ENCODE results near the gene ZSCAN5B. TPM values are rescaled to one million over a fixed set of nuclear protein-coding genes. Genes with fewer than 3 reads are reported as not detected.
"Not testable (repeated sequence)": the region's sequence is repeated elsewhere in the genome, so short reads cannot be mapped to it uniquely, and the experiment has no call there.

ZSCAN5B gene
- polyA plus RNA-seq, 1 donor, result not detected

- DNase-seq (ENCODE audit: low read depth), result not testable (repeated sequence)
Observed at GRCh38 chr19:56176310-56176709, 21.3 kb downstream of the ZSCAN5B start.

- DNase-seq (ENCODE audit: low read depth), result not testable (repeated sequence)
Observed at GRCh38 chr19:56175861-56176307, 21.7 kb downstream of the ZSCAN5B start, which contains the start of gene GALP. Gene GALP, plus strand, starts transcription at chr19:56176008. Its CDS starts 1,101 bp downstream, at chr19:56177109.

DNA sequence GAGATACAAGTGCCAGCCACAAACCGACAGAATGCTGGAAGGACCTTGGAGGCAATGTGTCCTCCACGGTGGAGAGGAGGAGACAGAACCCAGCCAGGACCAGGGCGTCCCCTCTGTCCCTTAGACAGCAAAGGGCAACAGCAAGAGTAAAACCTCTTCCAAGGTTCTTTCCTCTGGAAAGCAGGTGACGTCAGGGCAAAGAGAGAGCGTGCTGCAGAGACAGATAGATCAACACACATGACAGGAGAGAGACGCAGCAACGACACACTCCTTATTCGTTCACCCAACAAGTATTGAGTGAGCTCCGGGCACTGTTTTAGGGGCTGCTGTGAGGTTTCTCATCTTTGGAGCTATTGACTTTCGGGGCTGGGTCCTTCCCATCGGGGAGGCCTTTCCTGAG is 23.0 kb downstream of the ZSCAN5B start:
- DNase-seq (ENCODE audit: low read depth), result no peak

DNA sequence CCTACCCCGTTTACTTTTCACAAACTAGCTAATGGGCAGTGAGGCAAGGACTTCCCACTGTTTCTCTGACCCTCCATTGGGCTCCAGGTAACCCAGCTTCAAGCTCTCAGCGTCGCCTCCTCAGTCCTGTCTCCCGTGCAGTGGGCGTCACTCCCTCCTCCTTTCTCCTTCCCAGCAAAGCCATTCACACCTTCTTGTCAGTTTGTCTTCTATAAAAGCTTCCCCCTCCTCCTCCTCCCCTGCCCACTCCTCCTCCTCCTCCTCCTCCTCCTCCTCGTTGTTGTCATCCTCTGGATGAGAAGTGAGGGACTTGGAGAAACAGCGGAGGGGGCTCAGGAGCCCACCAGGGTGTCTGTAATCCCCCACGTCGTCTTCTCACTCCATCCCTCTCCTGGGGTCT is 23.5 kb downstream of the ZSCAN5B start:
- DNase-seq (ENCODE audit: low read depth), result no peak

- DNase-seq (ENCODE audit: low read depth), result no peak
Observed at GRCh38 chr19:56170261-56170660, 27.3 kb downstream of the ZSCAN5B start.

GRCh38 chr19:56167064-56167578 is 30.5 kb downstream of the ZSCAN5B start:
- no peak for DNase-seq (ENCODE audit: low read depth)

DNA sequence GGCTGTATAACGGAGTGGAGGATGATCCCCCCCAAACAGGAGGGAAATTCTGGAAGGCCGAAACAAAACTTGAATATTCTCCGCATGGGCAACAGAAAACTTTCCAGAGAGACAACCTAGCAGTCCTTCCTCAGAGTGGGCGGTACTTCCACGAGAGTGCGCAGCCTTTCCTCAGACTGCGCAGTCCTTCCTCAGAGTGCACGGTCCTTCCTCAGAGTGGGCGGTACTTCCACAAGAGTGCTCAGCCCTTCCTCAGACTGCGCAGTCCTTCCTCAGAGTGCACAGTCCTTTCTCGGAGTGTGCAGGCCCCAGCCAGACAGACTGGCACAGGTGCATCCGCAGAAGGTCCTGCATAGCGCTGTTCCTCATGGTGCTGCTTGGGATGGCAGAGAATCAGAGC is 34.5 kb downstream of the ZSCAN5B start:
- no peak for DNase-seq (ENCODE audit: low read depth)

DNA sequence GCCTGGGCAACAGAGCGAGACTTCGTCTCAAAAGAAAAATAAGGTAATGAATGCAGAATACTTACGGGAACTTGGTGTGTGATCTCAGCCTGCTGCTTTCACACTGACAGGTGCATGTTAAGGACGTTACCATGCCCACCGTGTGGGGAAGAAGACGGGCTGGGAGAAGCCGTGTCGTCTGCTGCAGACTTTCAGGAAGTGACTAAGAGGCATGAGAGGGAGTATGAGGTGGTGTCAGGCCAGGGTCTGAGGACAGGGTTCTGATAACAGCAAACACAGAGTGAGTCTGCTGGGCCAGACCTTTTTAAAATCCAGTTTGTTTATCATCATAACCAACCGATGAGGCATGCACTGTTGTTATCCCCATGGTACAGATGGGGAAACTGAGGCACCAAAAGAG is 35.3 kb downstream of the ZSCAN5B start:
- no peak for DNase-seq (ENCODE audit: low read depth)

DNA sequence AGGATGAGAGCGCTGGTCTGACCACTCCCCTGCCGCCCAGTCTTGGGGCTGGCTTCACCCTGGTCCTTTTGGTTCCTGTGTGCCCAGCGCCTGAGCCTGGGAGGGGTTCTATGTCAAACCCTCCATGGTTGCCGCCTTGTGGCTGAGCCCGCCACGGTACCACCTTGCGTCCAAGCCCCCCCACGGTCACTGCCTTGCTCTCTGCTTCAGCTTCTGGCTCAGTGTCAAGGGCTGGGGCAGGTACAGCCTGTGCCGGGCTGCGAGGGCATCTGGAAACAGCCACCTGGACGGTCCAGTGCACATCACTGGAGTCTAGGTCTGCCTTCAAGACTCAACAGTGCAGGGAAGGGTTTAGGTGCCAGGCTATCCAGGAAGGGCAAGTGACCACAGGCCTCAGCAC is 36.0 kb downstream of the ZSCAN5B start:
- DNase-seq (ENCODE audit: low read depth), result no peak

GRCh38 chr19:56159622-56160271 is 37.8 kb downstream of the ZSCAN5B start:
- DNase-seq (ENCODE audit: low read depth), result no peak

- no peak for DNase-seq (ENCODE audit: low read depth)
Observed at GRCh38 chr19:56159009-56159559, 38.5 kb downstream of the ZSCAN5B start.

GRCh38 chr19:56158170-56158757 is 39.3 kb downstream of the ZSCAN5B start:
- DNase-seq (ENCODE audit: low read depth), result no peak

DNA sequence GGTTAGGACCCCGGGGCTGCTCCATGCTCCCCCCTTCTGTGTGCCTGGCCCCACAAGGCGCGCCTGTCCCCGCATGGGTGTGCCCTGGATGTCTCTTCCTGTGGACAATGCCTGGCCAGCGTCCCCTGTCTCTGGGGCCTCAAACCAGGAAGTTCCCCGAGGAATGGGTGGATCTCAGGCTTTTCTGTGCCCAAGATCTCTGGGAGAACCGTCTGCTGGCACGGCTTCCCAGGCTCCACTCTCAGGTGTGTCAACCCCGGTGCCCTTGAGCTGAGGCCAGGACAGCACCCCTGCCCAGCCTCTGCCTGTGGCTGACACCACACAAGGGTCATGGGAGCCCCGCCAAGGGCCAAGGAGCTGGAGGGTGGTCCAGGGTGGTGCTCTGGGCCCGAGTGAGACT is 40.8 kb downstream of the ZSCAN5B start:
- DNase-seq (ENCODE audit: low read depth), result no peak

- DNase-seq (ENCODE audit: low read depth), result no peak
Observed at GRCh38 chr19:56155124-56155687, 42.4 kb downstream of the ZSCAN5B start.

DNA sequence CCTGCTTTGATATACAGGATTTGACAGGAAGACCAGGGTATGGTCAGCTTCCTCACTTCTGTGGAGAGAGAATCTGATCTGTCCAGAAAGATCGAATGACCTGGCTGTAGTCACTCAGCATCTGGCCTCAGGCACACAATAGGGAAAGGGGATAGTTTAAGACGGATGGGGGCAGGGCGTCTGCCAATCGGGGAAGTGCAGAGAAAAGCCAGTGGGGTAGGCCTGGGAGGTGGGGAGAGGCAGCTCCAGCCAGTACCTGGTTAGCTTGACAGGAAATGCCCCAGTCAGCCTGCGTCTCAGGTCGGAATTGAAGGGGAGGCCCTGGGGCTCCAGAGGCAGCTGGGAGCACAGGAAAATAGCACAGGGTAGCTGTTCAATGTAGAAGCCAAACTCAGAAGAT is 44.1 kb downstream of the ZSCAN5B start:
- no peak for DNase-seq (ENCODE audit: low read depth)

GRCh38 chr19:56152644-56153043 is 44.9 kb downstream of the ZSCAN5B start:
- DNase-seq (ENCODE audit: low read depth), result no peak

DNA sequence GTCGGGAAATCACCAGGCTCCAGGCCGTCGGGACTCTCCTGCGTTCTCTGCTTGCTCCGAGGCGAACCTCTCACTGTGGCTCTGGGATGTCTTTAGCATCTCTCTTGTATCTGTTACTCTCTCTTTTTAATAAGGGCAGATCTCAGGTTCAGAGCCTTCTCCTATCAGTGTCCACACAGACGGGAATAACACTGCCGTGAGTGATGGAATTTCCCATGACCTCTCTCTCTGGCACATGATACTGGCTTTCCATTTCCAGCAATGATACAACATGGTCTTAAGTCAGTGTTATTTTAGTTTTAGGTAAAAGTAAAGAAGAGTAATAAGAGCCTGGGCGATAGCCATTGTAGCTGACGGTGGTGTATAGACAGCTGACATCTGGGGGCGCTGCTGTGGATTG is 47.2 kb downstream of the ZSCAN5B start:
- DNase-seq (ENCODE audit: low read depth), result no peak

DNA sequence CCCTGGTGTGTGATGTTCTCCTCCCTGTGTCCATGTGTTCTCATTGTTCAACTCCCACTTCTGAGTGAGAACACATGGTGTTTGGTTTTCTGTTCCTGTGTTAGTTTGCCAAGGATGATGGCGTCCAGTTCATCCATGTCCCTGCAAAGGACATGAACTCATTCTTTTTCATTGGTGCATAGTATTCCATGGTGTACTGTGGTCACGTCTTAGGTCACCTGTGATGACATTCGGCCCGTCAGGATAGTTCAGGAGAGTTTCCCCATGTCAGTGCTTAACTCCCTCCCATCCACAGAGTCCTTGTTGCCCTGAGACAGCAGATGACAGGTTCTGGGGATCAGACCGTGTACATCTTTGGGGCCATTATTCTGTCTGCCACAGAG is 47.9 kb downstream of the ZSCAN5B start:
- no peak for DNase-seq (ENCODE audit: low read depth)

DNA sequence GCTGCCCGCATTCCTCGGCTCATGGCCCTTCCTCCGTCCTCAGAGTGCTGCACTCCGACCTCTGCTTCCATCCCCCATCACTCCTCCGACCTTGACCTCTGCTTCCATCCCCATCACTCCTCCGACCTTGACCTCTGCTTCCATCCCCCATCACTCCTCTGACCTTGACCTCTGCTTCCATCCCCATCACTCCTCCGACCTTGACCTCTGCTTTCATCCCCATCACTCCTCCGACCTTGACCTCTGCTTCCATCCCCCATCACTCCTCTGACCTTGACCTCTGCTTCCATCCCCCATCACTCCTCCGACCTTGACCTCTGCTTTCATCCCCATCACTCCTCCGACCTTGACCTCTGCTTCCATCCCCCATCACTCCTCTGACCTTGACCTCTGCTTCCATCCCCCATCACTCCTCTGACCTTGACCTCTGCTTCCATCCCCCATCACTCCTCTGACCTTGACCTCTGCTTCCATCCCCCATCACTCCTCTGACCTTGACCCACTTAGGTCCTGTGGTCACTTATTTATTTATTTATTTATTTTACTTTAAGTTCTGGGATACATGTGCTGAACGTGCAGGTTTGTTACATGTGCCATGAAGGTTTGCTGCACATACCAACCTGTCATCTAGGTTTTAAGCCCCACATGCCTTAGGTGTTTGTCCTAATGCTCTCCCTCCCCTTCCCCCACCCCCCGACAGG is 48.5 kb downstream of the ZSCAN5B start:
- not testable (repeated sequence) for DNase-seq (ENCODE audit: low read depth)

DNA sequence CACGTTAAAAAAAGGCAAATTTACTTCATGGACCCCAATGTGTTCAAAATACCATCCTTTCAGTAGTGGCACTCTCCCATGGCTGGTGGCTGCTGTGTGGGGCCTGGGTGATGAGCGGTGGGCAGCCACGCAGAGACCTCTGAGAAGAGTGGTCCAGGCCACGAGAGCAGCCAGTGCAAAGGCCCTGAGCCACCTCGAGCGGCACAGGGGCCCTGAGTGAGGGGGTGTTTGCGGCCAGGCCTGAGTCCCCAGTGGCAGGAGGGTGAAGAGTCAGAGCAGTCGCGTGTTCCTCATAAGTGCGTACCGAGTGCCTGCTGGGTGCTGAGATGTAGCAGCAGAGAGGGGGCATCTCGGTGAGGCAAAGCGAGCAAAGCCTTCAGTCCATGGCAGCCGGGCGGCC is 49.5 kb downstream of the ZSCAN5B start:
- no peak for DNase-seq (ENCODE audit: low read depth)

GRCh38 chr19:56147307-56147706 is 50.3 kb downstream of the ZSCAN5B start:
- DNase-seq (ENCODE audit: low read depth), result no peak

DNA sequence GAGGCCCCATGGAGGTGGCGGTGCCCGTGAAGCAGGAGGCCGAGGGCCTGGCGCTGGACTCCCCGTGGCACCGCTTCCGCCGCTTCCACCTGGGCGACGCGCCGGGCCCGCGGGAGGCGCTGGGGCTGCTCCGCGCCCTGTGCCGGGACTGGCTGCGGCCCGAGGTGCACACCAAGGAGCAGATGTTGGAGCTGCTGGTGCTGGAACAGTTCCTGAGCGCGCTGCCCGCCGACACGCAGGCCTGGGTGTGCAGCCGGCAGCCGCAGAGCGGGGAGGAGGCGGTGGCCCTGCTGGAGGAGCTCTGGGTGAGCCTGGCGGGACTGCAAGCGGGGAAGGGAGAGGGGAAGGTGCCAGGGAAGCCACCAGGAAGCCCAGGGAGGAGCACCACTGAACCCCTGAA is 50.7 kb downstream of the ZSCAN5B start:
- DNase-seq (ENCODE audit: low read depth), result no peak

Measured in forelimb muscle (tissue), 1 donor.